ENCODE results near the gene MTHFSD. TPM values are rescaled to one million over a fixed set of nuclear protein-coding genes. Genes with fewer than 3 reads are reported as not detected.

Gene MTHFSD
- total RNA-seq, 2 experiments from 2014 or later = 22.2 TPM

GRCh38 chr16:86504315-86505184, 50.5 kb downstream of the MTHFSD start:
- Mint-ChIP-seq H3K27me3 (peaks cover 87% of the 10 kb centered on the region), H3K36me3 (ENCODE audit: low read depth) (peaks cover 10% of the 10 kb centered on the region), H3K4me1 (peaks cover 18% of the 10 kb centered on the region), H3K27ac (no peak overlapping the region), H3K9me3 (no peaks in the 10 kb centered on the region), H3K4me3 (peak overlapping the region; percentile 11)
- POLR2A ChIA-PET = no interaction called here
- CTCF ChIA-PET = no interaction called here
- no peak for DNase-seq

GRCh38 chr16:86503830-86504229, 51.2 kb downstream of the MTHFSD start:
- H3K36me3 Mint-ChIP-seq (ENCODE audit: low read depth) = peaks cover 6% of the 10 kb centered on the region
- H3K9me3 Mint-ChIP-seq = no peaks in the 10 kb centered on the region
- ChIA-PET POLR2A (no interaction called here), CTCF (no interaction called here)
- H3K4me1 Mint-ChIP-seq = peaks cover 14% of the 10 kb centered on the region
- no peak overlapping the region for H3K4me3 Mint-ChIP-seq
- no peak overlapping the region for H3K27ac Mint-ChIP-seq
- no peak for DNase-seq
- H3K27me3 Mint-ChIP-seq = peaks cover 88% of the 10 kb centered on the region

- no peaks in the 10 kb centered on the region for H3K9me3 Mint-ChIP-seq
- no peak overlapping the region for H3K4me3 Mint-ChIP-seq
- H3K36me3 Mint-ChIP-seq (ENCODE audit: low read depth) = peaks cover 6% of the 10 kb centered on the region
- DNase-seq = no peak
- CTCF ChIA-PET = no interaction called here
- H3K27ac Mint-ChIP-seq = no peak overlapping the region
- POLR2A ChIA-PET = no interaction called here
- H3K4me1 Mint-ChIP-seq = peaks cover 14% of the 10 kb centered on the region
- H3K27me3 Mint-ChIP-seq = peaks cover 90% of the 10 kb centered on the region
Measured at GRCh38 chr16:86502856-86503748, 51.9 kb downstream of the MTHFSD start.

- Mint-ChIP-seq H3K27ac (no peak overlapping the region), H3K9me3 (no peaks in the 10 kb centered on the region), H3K4me1 (peaks cover 7% of the 10 kb centered on the region), H3K36me3 (ENCODE audit: low read depth) (no peaks in the 10 kb centered on the region), H3K4me3 (no peak overlapping the region), H3K27me3 (peaks cover 86% of the 10 kb centered on the region)
- ChIA-PET CTCF (no interaction called here), POLR2A (no interaction called here)
- DNase-seq = no peak
Measured at GRCh38 chr16:86501989-86502855, 52.8 kb downstream of the MTHFSD start.

- Mint-ChIP-seq H3K36me3 (ENCODE audit: low read depth) (no peaks in the 10 kb centered on the region), H3K9me3 (no peaks in the 10 kb centered on the region), H3K27ac (no peak overlapping the region), H3K4me3 (no peak overlapping the region), H3K27me3 (peaks cover 84% of the 10 kb centered on the region), H3K4me1 (peaks cover 4% of the 10 kb centered on the region)
- no peak for DNase-seq
- ChIA-PET CTCF (no interaction called here), POLR2A (no interaction called here)
Measured at GRCh38 chr16:86500708-86501510, 54.1 kb downstream of the MTHFSD start.

- no peaks in the 10 kb centered on the region for H3K36me3 Mint-ChIP-seq (ENCODE audit: low read depth)
- POLR2A ChIA-PET = no interaction called here
- no peak overlapping the region for H3K27ac Mint-ChIP-seq
- H3K27me3 Mint-ChIP-seq = peaks cover 88% of the 10 kb centered on the region
- peaks cover 1% of the 10 kb centered on the region for H3K4me1 Mint-ChIP-seq
- H3K9me3 Mint-ChIP-seq = no peaks in the 10 kb centered on the region
- DNase-seq = no peak
- H3K4me3 Mint-ChIP-seq = no peak overlapping the region
- CTCF ChIA-PET = no interaction called here
Measured at GRCh38 chr16:86499889-86500707, 54.9 kb downstream of the MTHFSD start.

GRCh38 chr16:86499440-86499786, 55.6 kb downstream of the MTHFSD start:
- no peak for DNase-seq
- POLR2A ChIA-PET = no interaction called here
- H3K4me3 Mint-ChIP-seq = no peak overlapping the region
- no peaks in the 10 kb centered on the region for H3K4me1 Mint-ChIP-seq
- no peak overlapping the region for H3K27ac Mint-ChIP-seq
- H3K27me3 Mint-ChIP-seq = peaks cover 87% of the 10 kb centered on the region
- no peaks in the 10 kb centered on the region for H3K9me3 Mint-ChIP-seq
- CTCF ChIA-PET = no interaction called here
- H3K36me3 Mint-ChIP-seq (ENCODE audit: low read depth) = no peaks in the 10 kb centered on the region

GRCh38 chr16:86498671-86499439, 56.2 kb downstream of the MTHFSD start:
- Mint-ChIP-seq H3K27ac (no peak overlapping the region), H3K4me1 (no peaks in the 10 kb centered on the region), H3K27me3 (peaks cover 87% of the 10 kb centered on the region), H3K9me3 (no peaks in the 10 kb centered on the region), H3K36me3 (ENCODE audit: low read depth) (no peaks in the 10 kb centered on the region), H3K4me3 (no peak overlapping the region)
- ChIA-PET CTCF (no interaction called here), POLR2A (no interaction called here)
- DNase-seq = no peak

GRCh38 chr16:86498155-86498670, 56.8 kb downstream of the MTHFSD start:
- H3K27me3 Mint-ChIP-seq = peaks cover 85% of the 10 kb centered on the region
- ChIA-PET POLR2A (no interaction called here), CTCF (no interaction called here)
- H3K36me3 Mint-ChIP-seq (ENCODE audit: low read depth) = no peaks in the 10 kb centered on the region
- no peaks in the 10 kb centered on the region for H3K9me3 Mint-ChIP-seq
- no peak overlapping the region for H3K4me3 Mint-ChIP-seq
- no peak for DNase-seq
- H3K27ac Mint-ChIP-seq = no peak overlapping the region
- no peaks in the 10 kb centered on the region for H3K4me1 Mint-ChIP-seq

GRCh38 chr16:86497551-86498021, 57.4 kb downstream of the MTHFSD start:
- Mint-ChIP-seq H3K36me3 (ENCODE audit: low read depth) (no peaks in the 10 kb centered on the region), H3K9me3 (no peaks in the 10 kb centered on the region), H3K27me3 (peaks cover 82% of the 10 kb centered on the region), H3K4me3 (no peak overlapping the region), H3K4me1 (no peaks in the 10 kb centered on the region), H3K27ac (no peak overlapping the region)
- DNase-seq = no peak
- POLR2A ChIA-PET = no interaction called here
- CTCF ChIA-PET = no interaction called here

GRCh38 chr16:86496929-86497461, 58.0 kb downstream of the MTHFSD start:
- POLR2A ChIA-PET = no interaction called here
- DNase-seq = no peak
- Mint-ChIP-seq H3K27ac (no peak overlapping the region), H3K36me3 (ENCODE audit: low read depth) (no peaks in the 10 kb centered on the region), H3K4me1 (no peaks in the 10 kb centered on the region), H3K27me3 (peaks cover 82% of the 10 kb centered on the region), H3K9me3 (no peaks in the 10 kb centered on the region), H3K4me3 (no peak overlapping the region)
- CTCF ChIA-PET = no interaction called here

Measured in activated CD4-positive, alpha-beta memory T cell treated with anti-CD3 and anti-CD28 coated beads, Interleukin-2, amount 10 ng/mL, durations not matched to agents 7 days and 5 days (primary cell).